Muscle of back (tissue), 11 donors: ENCODE results near the gene GABBR2. TPM values are rescaled to one million over a fixed set of nuclear protein-coding genes. Genes with fewer than 3 reads are reported as not detected.

ENCODE experiments used
- DNase-seq, 3 donors: peaks; one replicate each; pipeline versions ENCODE4 v3.0.0 to v3.0.0-alpha.2; 2013
- polyA plus RNA-seq, 10 donors: library from polyadenylated mRNA; unstranded; fragments of 120-200 nt; gene quantifications; one replicate each; pipeline ENCODE4 v1.2.1, GENCODE V29; 2013; ENCODE audit not compliant: insufficient read length in 10 of 10

The GABBR2 gene
- polyA plus RNA-seq, 10 donors, result 0.38 to 1.7 (median 0.95) TPM

DNA sequence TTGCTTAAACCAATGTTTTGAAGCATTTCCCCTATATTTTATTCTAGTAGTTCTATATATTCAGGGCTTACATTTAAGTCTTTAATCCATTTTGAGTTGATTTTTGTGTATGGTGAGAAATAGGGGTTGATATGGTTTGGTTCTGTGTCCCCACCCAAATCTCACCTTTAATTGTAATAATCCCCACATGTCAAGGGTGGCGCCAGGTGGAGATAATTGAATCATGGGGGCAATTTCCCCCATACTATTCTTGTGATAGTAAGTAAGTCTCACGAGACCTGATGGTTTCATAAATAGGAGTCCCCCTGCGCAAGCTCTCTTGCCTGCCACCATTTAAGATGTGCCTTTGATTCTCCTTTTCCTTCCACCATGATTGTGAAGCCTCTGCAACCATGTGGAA is 361.1 kb downstream of the GABBR2 start:
- no peak for DNase-seq

DNA sequence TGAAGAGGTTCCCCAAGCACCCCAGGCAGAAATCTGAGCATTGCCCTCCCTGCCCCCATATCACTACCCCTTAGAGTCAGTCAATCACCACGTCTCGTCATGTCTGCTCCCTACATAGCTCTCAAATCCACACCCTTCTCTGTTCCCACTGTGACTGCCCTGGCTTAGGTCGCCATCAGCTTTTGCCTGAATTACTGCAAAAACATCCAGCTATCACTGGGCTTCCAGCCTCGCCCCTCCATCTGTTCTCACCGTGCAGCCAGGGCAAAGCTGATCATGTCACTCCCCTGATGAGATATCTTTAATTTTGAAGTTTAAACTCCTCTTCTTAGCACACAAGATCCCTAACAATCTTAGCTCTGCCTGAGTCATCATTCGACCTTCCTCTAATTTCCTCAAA is 363.7 kb downstream of the GABBR2 start:
- no peak for DNase-seq

DNA sequence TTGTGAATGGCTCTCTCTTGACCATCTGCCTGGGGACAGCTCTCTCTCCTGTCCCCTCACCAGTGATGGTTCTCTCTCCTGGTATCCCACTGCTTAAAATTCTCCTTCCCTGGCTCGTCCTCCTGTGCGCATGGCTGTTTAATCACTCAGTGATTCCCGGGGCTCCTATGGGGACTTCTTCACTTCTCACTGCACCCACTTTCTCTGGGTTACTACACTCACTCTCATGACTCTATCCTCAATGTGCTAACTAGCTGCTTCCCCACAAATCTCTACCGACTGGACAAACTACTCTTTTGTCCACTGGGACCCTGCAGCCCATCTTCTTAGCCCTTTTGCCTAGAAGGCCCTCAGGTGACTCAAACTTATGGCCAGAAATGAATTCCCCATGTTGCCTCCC is 364.2 kb downstream of the GABBR2 start:
- no peak for DNase-seq

DNA sequence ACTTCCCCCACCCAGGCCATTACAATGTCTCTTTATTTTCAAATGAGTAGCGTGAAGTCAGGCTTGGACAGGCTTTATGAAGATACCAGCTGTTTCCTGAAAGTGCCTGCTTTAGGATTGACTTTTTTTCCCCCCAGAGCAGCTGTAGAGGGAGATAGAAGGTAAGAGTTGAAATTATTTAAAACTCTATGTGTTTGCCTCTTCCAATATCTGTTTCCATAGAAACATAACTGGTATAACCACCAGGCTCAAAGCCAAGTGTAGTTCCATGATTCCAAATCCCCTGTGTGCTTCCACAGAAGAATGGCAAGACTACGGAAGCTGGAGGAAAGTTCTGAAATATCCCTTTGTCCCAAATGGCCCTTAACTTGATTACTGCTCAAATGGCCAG is 365.9 kb downstream of the GABBR2 start:
- DNase-seq, result peak in 1 of 3 donors; percentile 24

DNA sequence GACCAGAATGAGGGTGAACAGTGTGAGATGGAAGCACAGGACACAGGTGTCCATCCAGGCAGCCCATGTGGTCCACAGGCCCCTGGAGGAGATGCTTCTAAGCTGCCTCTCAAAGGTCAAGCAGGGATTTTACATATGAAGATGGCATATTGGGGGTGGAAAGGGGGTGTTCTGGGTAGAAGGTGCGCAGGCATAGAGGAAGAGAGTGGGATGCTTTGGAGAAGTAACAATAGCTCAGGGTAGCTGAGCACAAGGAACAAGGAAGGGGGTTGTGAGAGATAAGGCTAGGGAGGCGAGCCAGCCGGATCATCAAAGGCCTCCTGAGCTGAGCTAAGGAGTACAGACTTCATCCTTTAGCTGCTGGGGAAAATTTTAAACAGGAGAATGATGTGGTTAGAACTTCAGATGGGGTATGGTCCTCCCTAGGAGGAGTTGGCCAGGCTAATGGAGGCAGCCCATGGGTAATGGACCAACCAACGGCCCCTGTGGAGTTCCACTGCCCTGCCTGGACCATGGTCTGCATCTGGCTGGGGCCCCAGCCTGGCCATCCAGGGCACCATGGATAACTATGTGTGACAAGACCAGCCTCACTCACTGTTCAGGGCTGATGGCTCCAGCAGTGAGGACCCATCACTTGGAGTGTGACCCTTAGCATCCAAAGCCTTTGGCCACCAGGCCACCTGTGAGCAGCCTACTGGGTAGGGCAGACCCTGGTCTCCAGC is 366.5 kb downstream of the GABBR2 start:
- DNase-seq, result no peak

DNA sequence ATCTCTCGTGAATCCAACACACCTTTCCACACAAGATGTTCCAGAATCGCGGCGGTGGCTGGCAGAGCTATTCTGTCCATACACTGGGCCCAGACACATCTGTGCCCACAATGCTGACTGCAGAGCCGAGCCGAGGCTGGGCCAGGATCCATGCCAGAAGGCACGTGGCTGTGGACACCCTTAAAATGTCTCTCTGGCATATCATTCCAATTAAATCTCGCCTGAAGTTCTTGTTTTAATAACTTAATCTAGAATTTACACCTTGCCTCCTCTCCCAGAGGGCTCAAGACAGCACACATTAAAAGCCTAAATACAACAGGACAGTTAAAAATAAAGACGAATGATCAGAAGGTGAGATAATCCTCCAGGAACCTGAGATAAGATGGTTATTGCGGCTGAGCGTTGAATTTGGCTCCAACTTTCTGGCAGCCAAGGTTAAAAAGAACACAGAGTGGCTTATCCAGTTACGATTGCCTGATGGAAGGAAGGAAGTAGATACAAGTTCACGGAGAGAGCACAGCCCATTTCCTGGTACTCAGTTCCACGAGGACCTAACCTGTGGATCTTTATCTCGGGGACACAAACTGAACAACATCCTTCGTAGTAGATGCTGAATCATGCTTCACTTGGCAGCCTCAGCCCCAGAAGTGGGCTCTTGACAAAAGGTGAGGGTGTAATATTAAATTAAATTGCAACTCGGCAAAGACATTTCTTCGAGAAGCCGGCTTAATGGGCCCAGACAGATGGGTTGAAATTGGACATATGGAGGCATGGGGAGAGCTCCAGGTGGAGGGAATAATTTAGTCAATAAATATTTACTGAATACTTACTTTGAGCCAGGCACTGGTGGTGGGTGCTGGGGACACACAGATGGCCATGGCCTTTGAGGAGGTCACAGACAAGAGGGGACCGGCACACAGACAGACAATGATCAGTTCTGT is 367.3 kb downstream of the GABBR2 start:
- DNase-seq, result no peak

GRCh38 chr9:98339987-98340800 is 368.5 kb downstream of the GABBR2 start:
- DNase-seq, result no peak

GRCh38 chr9:98335661-98336060 is 373.1 kb downstream of the GABBR2 start:
- DNase-seq, result no peak

DNA sequence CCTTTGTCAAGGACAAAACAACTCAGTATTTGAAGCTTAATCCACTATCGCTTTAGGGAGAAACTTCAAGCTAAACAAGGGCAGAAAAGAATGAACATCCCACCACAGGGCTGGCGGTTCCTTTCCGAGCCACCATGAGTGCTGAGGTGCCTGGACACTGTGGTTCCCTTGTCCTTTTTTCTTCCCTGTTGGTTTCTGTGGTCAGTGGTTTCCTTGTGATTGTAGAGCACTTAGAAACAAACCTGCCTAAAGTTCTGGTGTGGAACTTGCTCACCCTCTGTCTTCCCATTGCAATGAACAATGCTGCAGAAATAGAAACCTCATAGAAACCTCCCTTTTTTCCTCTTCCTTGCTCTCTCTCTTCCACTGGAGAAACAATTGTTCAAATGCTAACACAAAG is 373.9 kb downstream of the GABBR2 start:
- no peak for DNase-seq

GRCh38 chr9:98333703-98334582 is 374.8 kb downstream of the GABBR2 start:
- peak in 1 of 3 donors; percentile 74 for DNase-seq

DNA sequence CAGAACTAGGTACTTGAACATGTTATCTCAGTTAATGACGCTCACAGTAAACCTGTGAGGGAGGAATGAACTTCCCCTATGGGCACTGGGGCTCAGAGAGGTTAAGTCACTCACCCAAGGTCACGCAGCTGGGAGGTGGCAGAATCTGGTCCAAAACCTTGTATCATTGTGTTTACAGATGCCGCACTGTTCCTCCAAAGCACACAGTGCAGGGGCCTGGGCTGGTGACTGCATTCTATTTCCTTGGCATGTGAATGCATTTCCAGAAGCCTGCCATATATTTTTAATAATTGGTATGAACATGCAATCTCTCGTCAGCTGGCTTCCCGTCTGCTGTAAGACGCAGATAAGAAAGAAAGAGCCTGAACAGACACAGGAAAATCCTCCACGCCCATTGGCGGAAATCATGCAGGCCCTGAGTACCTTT is 376.3 kb downstream of the GABBR2 start:
- no peak for DNase-seq

DNA sequence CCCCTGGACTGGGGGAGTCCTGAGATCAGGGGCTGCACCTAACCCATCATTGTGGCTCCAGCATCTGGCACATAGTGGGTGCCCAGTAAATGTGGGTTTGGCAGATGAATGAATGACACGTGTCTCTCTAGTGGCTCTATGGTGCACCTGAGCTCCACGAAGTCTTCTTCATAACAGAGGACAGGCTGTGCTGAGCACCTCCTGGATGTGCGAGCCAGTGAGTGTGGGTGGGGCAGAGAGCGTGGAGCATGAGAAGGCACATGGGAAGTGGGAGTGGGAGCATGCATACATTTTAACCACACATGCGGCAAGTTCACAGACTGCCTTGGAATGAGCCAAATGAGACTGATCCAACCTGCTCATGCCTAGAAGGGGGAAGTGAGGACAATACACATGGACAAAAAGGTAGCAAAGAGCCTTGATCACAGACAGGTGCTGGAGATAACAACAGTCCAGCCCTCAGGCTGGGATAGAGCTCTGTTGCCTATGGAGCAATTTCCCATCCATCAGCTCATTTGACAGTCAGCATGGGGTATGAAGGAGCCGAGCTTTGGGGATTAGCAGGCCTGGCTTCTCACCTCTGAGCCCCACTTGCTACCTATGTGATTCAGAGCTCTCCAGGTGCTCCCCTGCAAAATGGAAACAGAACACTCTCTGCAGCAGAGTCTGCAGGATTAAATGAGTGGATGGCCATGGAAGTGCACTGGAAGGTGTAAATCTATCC is 377.0 kb downstream of the GABBR2 start:
- DNase-seq, result no peak

DNA sequence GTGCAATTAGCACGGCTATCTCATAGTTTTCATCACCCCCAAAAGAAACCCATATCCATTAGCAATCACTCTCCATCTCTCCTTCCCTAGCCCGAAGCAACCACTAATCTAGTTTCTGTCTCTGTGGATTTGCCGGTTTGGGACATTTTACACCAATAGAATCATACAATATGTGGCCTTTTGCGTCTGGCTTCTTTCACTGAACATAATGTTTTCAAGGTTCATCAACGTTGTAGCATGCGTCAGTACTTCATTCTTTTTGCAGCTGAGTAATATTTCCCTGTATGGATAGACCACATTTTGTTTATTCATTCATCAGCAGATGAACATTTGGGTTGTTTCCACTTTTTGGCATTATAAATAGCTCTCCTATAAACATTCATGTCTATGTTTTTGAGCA is 377.9 kb downstream of the GABBR2 start:
- DNase-seq, result no peak

DNA sequence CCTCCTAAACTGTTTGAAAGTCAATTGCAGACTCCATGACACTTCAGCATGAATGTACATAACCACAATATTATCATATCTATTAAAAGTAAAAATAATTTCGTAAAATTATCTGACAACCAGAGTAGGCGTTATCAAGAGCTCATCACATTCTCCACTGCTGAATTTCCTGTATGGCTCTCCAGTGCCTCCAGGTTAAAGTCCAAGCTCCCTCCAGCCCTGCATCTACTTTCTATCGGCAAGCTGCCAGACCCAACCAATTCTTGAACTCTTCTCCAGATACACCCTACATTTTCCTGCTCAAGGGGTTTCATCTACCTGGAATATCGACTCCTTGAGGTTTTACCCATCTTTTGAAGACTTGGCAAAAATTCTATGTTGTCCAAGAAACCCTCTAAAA is 378.8 kb downstream of the GABBR2 start:
- DNase-seq, result no peak

DNA sequence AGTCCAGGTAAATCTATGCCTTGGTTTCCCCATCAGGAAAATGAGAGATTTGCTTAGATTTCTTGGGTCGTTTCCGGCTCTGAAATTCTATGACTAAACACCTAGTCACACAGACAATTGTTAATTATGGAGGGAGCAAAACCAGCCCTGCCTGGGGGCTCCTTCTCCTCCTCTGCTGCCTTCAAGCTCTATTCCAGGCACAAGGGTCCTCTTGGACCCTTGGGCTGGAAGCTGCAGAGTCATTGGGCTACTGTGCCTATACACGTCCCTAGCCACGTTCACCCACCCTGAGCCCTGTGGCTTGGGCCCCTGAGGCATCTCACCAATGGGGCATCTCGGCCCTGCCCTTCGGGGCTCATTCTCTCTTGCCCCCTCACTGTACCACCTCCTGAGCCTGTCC is 379.5 kb downstream of the GABBR2 start:
- no peak for DNase-seq

- DNase-seq, result no peak
These were observed 380.0 kb downstream of the GABBR2 start for GRCh38 chr9:98328770-98329169.

- DNase-seq, result no peak
These were observed 380.6 kb downstream of the GABBR2 start for GRCh38 chr9:98328141-98328540.

DNA sequence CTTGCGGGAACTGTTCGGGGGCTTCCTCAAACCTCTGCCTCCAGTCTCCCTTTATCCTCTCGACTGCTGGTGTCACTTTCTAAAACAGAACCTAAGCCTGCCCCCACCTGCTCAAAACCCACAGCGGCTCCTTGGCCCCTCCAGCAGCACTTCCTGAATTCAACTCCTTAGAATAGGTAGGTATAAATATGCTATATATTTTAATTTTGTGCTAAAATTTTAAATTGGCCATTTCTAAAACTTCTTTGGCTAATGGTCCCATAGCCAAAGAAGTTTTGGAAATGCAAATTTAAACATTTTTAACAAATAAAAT is 381.5 kb downstream of the GABBR2 start:
- no peak for DNase-seq

GRCh38 chr9:98326459-98327248 is 382.1 kb downstream of the GABBR2 start:
- no peak for DNase-seq

GRCh38 chr9:98324801-98325200 is 383.9 kb downstream of the GABBR2 start:
- DNase-seq, result no peak
